Heart left ventricle (tissue), 13 donors: Measurements from ENCODE around the gene GNL1.
"Not testable (repeated sequence)": the region's sequence is repeated elsewhere in the genome, so short reads cannot be mapped to it uniquely, and the experiment has no call there.

ENCODE experiments used
- CTCF ChIP-seq, 12 donors: fragments of 200-600 bp; sonication (generic) in 4 of 12; IDR thresholded peaks; one replicate each; pipeline versions ENCODE4 v1.5.0 to v1.8.0; 2018 to 2022; ENCODE audit warnings: antibody characterized with exemption in 12 of 12, mild to moderate bottlenecking in 5 of 12
- POLR2A ChIP-seq, 2 donors: fragments of 450-650 bp; IDR thresholded peaks; one replicate each; pipeline ENCODE4 v1.6.1; 2017; ENCODE audit warnings: antibody characterized with exemption in 2 of 2, mild to moderate bottlenecking in 2 of 2, moderate library complexity in 2 of 2
- donor health status: ischemic (EF 13 %, LVEDD 7.1; RV severe dilation, severe dysfunction).
- donor health status: DM: no; HTN: yes; CAD: no.
- donor health status: DM: no; HTN: no; CAD: no.
- donor health status: ischemic (EF 25% LVEDD 6.9; RV normal size, moderate dysfunction).
- donor health status: ischemic (EF 25% LVEDD 5.7; RV mildly dilated, moderate dysfunction).
- donor health status: ischemic (EF 35%, LVEDD 5.7; RV mildly dilated, moderate dysfunction).
- donor health status: nonischemic (EF 11% LVEDD 7.7; RV severe dilation, severe dysfunction).
- donor health status: DM: yes; HTN: yes; CAD: no.
- donor health status: PGD.
- donor health status: ischemic (EF 29% LVEDD 5.4; RV normal size, mild dysfunction).
- donor health status: nonischemic (EF 23%, LVEDD 6.1; RV moderate dilation, normal function).

- not testable (repeated sequence) for TF ChIP-seq CTCF, POLR2A (IDR thresholded peaks at IDR 0.05)
These were observed 59.1 kb downstream of the GNL1 start for GRCh38 chr6:30497261-30497599.
